CD14-positive monocyte (primary cell): ENCODE results near the gene ZNF630. TPM values are rescaled to one million over a fixed set of nuclear protein-coding genes. Genes with fewer than 3 reads are reported as not detected.
"Not testable (repeated sequence)": the region's sequence is repeated elsewhere in the genome, so short reads cannot be mapped to it uniquely, and the experiment has no call there.

Experiments used
- DNase-seq, 3 donors: peaks; one replicate each; pipeline ENCODE4 v3.0.0-alpha.2; 2011 to 2022
- H2AFZ ChIP-seq: 2 replicates; pipeline ENCODE4 v1.6.0; 2012; ENCODE audit warnings: mild to moderate bottlenecking, low read depth, low read length, inconsistent platforms; ENCODE audit not compliant: insufficient read depth, poor library complexity, severe bottlenecking
- H3K27ac ChIP-seq, 2 donors: 1 replicate in 1 of 2; 2 replicates in 1 of 2; pipeline ENCODE4 v1.5.1; 2012 to 2013; ENCODE audit warnings: low read length in 2 of 2, control low read depth in 1 of 2, inconsistent platforms in 1 of 2, low read depth in 1 of 2, mild to moderate bottlenecking in 1 of 2
- H3K27me3 ChIP-seq, 2 donors: one replicate each; pipeline versions ENCODE4 v1.6.0 to v1.6.1; 2011 to 2013; ENCODE audit warnings: low read length in 2 of 2; ENCODE audit not compliant: control insufficient read depth in 2 of 2, insufficient read depth in 2 of 2
- H3K36me3 ChIP-seq, 2 donors: replicated peaks in 1 of 2; 1 replicate in 1 of 2; 2 replicates in 1 of 2; pipeline versions ENCODE4 v1.5.1 to v1.6.1; 2012 to 2013; ENCODE audit warnings: low read length in 2 of 2, control low read depth in 1 of 2, inconsistent platforms in 1 of 2, mild to moderate bottlenecking in 1 of 2; ENCODE audit not compliant: insufficient read depth in 2 of 2, control insufficient read depth in 1 of 2
- H3K4me1 ChIP-seq, 2 donors: 1 replicate in 1 of 2; 2 replicates in 1 of 2; pipeline versions ENCODE4 v1.5.1 to v1.6.1; 2012 to 2013; ENCODE audit warnings: low read length in 2 of 2, control low read depth in 1 of 2, inconsistent platforms in 1 of 2, mild to moderate bottlenecking in 1 of 2, moderate library complexity in 1 of 2; ENCODE audit not compliant: insufficient read depth in 2 of 2, control insufficient read depth in 1 of 2
- H3K4me2 ChIP-seq: replicated peaks from 2 replicates; pipeline ENCODE3; 2012; ENCODE audit warnings: low read length, moderate library complexity, mild to moderate bottlenecking; ENCODE audit not compliant: poor library complexity, severe bottlenecking; ENCODE audit errors: extremely low read depth
- H3K4me3 ChIP-seq, 3 experiments: fragments of 200-600 bp in 1 of 3; sonication (generic) in 1 of 3; replicated peaks in 1 of 3; 1 replicate in 2 of 3; 2 replicates in 1 of 3; pipeline ENCODE4 v1.5.1; 2011 to 2013; ENCODE audit warnings: low read length in 3 of 3, mild to moderate bottlenecking in 3 of 3, control low read depth in 2 of 3, low read depth in 2 of 3, inconsistent platforms in 1 of 3, moderate library complexity in 1 of 3
- H3K79me2 ChIP-seq: 2 replicates; pipeline ENCODE4 v1.6.0; 2012; ENCODE audit warnings: mild to moderate bottlenecking, control low read depth, inconsistent platforms, low read length, moderate library complexity; ENCODE audit not compliant: insufficient read depth
- H3K9ac ChIP-seq: 2 replicates; pipeline ENCODE4 v1.6.0; 2017; ENCODE audit warnings: low read length, mild to moderate bottlenecking; ENCODE audit not compliant: insufficient read depth, poor library complexity, severe bottlenecking
- H3K9me3 ChIP-seq, 2 donors: replicated peaks in 1 of 2; 1 replicate in 1 of 2; 2 replicates in 1 of 2; pipeline versions ENCODE4 v1.5.1 to v1.6.1; 2012 to 2013; ENCODE audit warnings: low read length in 2 of 2, control low read depth in 1 of 2; ENCODE audit not compliant: control insufficient read depth in 1 of 2, insufficient read depth in 1 of 2
- H4K20me1 ChIP-seq: 2 replicates; pipeline ENCODE4 v1.6.0; 2012; ENCODE audit warnings: mild to moderate bottlenecking, low read length, control low read depth, moderate library complexity; ENCODE audit not compliant: insufficient read depth
- H3K27ac Mint-ChIP-seq, 7 donors: one replicate each; pipeline ENCODE4 v1.8.0; 2020; ENCODE audit warnings: mild to moderate bottlenecking in 7 of 7, mixed read lengths in 7 of 7, moderate library complexity in 6 of 7, inconsistent platforms in 2 of 7
- H3K27me3 Mint-ChIP-seq, 3 donors: one replicate each; pipeline ENCODE4 v1.8.0; 2021 to 2022; ENCODE audit warnings: low read depth in 3 of 3, mild to moderate bottlenecking in 3 of 3, mixed read lengths in 3 of 3, moderate library complexity in 3 of 3, inconsistent platforms in 1 of 3
- H3K36me3 Mint-ChIP-seq, 2 donors: one replicate each; pipeline ENCODE4 v1.8.0; 2020; ENCODE audit warnings: mixed read lengths in 2 of 2, inconsistent platforms in 1 of 2, mild to moderate bottlenecking in 1 of 2
- H3K4me1 Mint-ChIP-seq: one replicate; pipeline ENCODE4 v1.8.0; 2020; ENCODE audit warnings: mild to moderate bottlenecking, mixed read lengths
- H3K4me3 Mint-ChIP-seq, 2 donors: one replicate each; pipeline ENCODE4 v1.8.0; 2020; ENCODE audit warnings: mild to moderate bottlenecking in 2 of 2, mixed read lengths in 2 of 2, moderate library complexity in 1 of 2
- H3K9me3 Mint-ChIP-seq, 7 donors: one replicate each; pipeline ENCODE4 v1.8.0; 2020 to 2022; ENCODE audit warnings: mixed read lengths in 7 of 7, mild to moderate bottlenecking in 6 of 7, moderate library complexity in 6 of 7, inconsistent platforms in 2 of 7
- WGBS: methylation state at CpG from one replicate; pipeline ENCODE4 v1.1.5; 2013; ENCODE audit warnings: missing lambda C conversion rate; ENCODE audit not compliant: insufficient coverage; 5-methylcytosine and 5-hydroxymethylcytosine counted together
- intact Hi-C, 2 donors: fragments of 100-400 bp; cut with micrococcal nuclease; formaldehyde crosslinking; loops; one replicate each; pipeline versions ENCODE4 v1.15.0 to v1.15.1; 2023
- polyA plus RNA-seq, 3 donors: library from polyadenylated mRNA; depleted of rRNA in 1 of 3; unstranded in 2 of 3; stranded (reverse) in 1 of 3; fragments of 300-500 nt in 2 of 3; fragments of >200 nt in 1 of 3; fragmentation: Illumina TruSeq in 2 of 3; gene quantifications; 1 replicate in 2 of 3; 2 replicates in 1 of 3; pipeline ENCODE4 v1.2.3, GENCODE V29; 2012 to 2021
- TF ChIP-seq, protein P1 (sequence below): fragments of 200-600 bp; IDR thresholded peaks from one replicate; pipeline ENCODE4 v1.8.0; 2022; ENCODE audit warnings: antibody characterized with exemption, mild to moderate bottlenecking

ZNF630 gene
- polyA plus RNA-seq, 3 donors: 0.56 to 1.7 (median 0.87) TPM

DNA sequence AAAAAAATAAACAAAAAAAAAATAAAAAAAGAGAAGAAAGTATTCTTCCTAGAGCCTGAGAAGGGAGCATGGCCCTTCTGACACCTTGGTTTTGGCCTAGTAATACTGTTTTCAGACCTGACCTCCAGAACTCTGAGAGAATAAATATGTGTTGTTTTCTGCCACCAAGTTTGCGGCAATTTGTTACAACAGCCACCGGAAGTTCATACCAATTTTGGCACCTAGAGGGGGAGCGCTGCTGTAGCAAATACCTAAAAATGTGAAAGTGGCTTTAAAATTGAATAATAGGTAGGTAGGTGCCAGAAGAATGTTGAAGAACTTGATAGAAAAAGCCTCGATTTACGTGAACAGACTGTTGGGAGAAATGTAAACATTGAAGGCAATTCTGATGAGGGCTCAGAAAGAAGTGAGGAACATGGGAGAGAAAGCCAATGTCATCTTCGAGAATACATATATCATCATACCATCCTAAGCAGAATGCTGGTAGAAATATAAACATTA lies 31.5 kb upstream of the ZNF630 start:
- Mint-ChIP-seq H3K27ac (no peak overlapping the region), H3K9me3 (peaks cover 0 to 18% (median 5%) of the 10 kb centered on the region in 7 donors), H3K27me3 (peaks cover 0 to 8% (median 6%) of the 10 kb centered on the region in 3 donors), H3K36me3 (no peaks in the 10 kb centered on the region), H3K4me1 (peaks cover 4% of the 10 kb centered on the region), H3K4me3 (no peak overlapping the region)
- Histone ChIP-seq H3K9me3 (no peaks in the 10 kb centered on the region), H3K27ac (no peak overlapping the region), H3K27me3 (no peaks in the 10 kb centered on the region), H3K4me1 (no peaks in the 10 kb centered on the region), H3K4me3 (no peak overlapping the region), H3K9ac (no peak overlapping the region), H2AFZ (no peak overlapping the region), H3K4me2 (no peak overlapping the region), H3K79me2 (no peaks in the 10 kb centered on the region), H4K20me1 (no peaks in the 10 kb centered on the region), H3K36me3 (no peaks in the 10 kb centered on the region)
- TF ChIP-seq, protein P1, sequence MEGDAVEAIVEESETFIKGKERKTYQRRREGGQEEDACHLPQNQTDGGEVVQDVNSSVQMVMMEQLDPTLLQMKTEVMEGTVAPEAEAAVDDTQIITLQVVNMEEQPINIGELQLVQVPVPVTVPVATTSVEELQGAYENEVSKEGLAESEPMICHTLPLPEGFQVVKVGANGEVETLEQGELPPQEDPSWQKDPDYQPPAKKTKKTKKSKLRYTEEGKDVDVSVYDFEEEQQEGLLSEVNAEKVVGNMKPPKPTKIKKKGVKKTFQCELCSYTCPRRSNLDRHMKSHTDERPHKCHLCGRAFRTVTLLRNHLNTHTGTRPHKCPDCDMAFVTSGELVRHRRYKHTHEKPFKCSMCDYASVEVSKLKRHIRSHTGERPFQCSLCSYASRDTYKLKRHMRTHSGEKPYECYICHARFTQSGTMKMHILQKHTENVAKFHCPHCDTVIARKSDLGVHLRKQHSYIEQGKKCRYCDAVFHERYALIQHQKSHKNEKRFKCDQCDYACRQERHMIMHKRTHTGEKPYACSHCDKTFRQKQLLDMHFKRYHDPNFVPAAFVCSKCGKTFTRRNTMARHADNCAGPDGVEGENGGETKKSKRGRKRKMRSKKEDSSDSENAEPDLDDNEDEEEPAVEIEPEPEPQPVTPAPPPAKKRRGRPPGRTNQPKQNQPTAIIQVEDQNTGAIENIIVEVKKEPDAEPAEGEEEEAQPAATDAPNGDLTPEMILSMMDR: no peak
- WGBS: no CpG with 5 or more reads among the region's 6 CpGs
- DNase-seq: no peak
- intact Hi-C loops: no loop called here

DNA sequence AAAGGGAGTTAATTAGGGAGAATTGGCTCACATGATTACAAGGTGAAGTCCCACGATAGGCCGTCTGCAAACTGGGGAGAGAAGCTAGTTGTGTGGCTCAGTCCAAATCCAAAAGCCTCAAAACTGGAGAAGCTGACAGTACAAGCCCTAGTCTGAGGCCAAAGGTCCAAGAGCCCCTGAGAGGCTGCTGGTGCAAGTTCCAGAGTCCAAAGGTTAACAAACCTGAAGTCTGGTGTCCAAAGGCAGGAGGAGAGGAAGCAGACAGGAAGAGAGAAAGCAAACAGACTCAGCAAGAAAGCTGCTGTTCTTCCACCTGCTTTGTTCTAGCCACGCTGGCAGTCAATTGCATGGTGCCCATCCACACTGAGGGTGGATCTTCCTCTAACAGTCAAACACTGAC lies 30.0 kb upstream of the ZNF630 start:
- intact Hi-C loops: no loop called here
- no peak overlapping the region for H3K27ac Mint-ChIP-seq
- H3K79me2 ChIP-seq: no peaks in the 10 kb centered on the region
- H3K36me3 Mint-ChIP-seq: no peaks in the 10 kb centered on the region
- WGBS: 83% methylated on average over 1 of the region's 3 CpGs
- no peaks in the 10 kb centered on the region for H3K27me3 ChIP-seq
- no peak for DNase-seq
- TF ChIP-seq, protein P1: no peak
- H3K9me3 Mint-ChIP-seq: peaks cover 0 to 12% (median 5%) of the 10 kb centered on the region in 7 donors
- H3K4me3 Mint-ChIP-seq: no peak overlapping the region
- peaks cover 0 to 10% (median 6%) of the 10 kb centered on the region in 3 donors for H3K27me3 Mint-ChIP-seq
- no peaks in the 10 kb centered on the region for H4K20me1 ChIP-seq
- H3K4me1 Mint-ChIP-seq: peaks cover 4% of the 10 kb centered on the region
- no peaks in the 10 kb centered on the region for H3K4me1 ChIP-seq
- H3K9me3 ChIP-seq: no peaks in the 10 kb centered on the region
- no peak overlapping the region for H3K9ac ChIP-seq
- H3K36me3 ChIP-seq: no peaks in the 10 kb centered on the region
- no peak overlapping the region for H3K4me2 ChIP-seq
- H2AFZ ChIP-seq: no peak overlapping the region
- no peak overlapping the region for H3K27ac ChIP-seq
- no peak overlapping the region for H3K4me3 ChIP-seq

DNA sequence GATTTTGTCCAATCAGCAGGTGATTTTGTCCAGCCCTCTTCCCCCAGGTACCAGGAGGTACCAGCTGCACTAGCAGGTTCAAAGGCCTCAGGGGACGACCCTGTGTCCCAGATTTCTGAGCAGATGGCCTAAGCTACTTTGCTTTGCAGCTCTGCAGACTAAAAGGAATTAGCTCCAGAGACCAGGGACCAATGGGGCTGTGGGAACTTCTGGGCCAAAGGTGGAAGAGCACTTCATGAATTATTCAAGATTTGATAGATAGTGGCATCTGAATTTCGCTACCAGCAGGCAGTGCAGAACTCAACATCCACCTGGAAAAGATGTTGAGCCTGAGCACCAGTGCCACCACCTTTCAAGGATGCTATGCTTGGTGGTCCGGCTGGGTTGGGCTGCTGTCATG lies 21.1 kb upstream of the ZNF630 start:
- H3K9ac ChIP-seq, H3K4me1 ChIP-seq, H3K27ac ChIP-seq, H3K36me3 Mint-ChIP-seq, intact Hi-C loops, H3K4me1 Mint-ChIP-seq, H3K27me3 ChIP-seq, H3K4me2 ChIP-seq, H4K20me1 ChIP-seq, H3K27ac Mint-ChIP-seq, H3K4me3 Mint-ChIP-seq, H3K9me3 Mint-ChIP-seq, H2AFZ ChIP-seq, H3K27me3 Mint-ChIP-seq, H3K4me3 ChIP-seq, H3K36me3 ChIP-seq, DNase-seq, H3K9me3 ChIP-seq, H3K79me2 ChIP-seq: not testable (repeated sequence)
- no CpG with 5 or more reads among the region's 3 CpGs for WGBS
